ENCODE data around the gene SECISBP2. TPM values are rescaled to one million over a fixed set of nuclear protein-coding genes. Genes with fewer than 3 reads are reported as not detected.
"Not testable (repeated sequence)": the region's sequence is repeated elsewhere in the genome, so short reads cannot be mapped to it uniquely, and the experiment has no call there.

SECISBP2 gene
- total RNA-seq, 5 donors from 2014 or later (not counting 1 experiment from before 2014, with no cell fraction given) = 78.8 to 132 (median 87.5) TPM

GRCh38 chr9:89291741-89292140 lies 26.6 kb upstream of the SECISBP2 start:
- H3K9me3 ChIP-seq = no peaks in the 10 kb centered on the region
- no peaks in the 10 kb centered on the region for H3K4me1 Mint-ChIP-seq
- peaks cover 0 to 9% (median 0%) of the 10 kb centered on the region in 3 donors for H3K9me3 Mint-ChIP-seq
- WGBS (ENCODE audit: insufficient coverage) = no CpG with 5 or more reads among the region's 2 CpGs
- H3K4me1 ChIP-seq (ENCODE audit: control insufficient read depth in 1 of 2, extremely low read depth in 1 of 2, insufficient read depth in 2 of 2, low read length in 2 of 2) = no peaks in the 10 kb centered on the region
- ATAC-seq (replicated peaks in 1 of 4) = no peak
- H3K36me3 ChIP-seq (ENCODE audit: control insufficient read depth in 2 of 2, extremely low read depth in 1 of 2, insufficient read depth in 1 of 2, low read length in 1 of 2) = no peaks in the 10 kb centered on the region
- no peak for DNase-seq
- ChIA-PET CTCF (no interaction called here), POLR2A (no interaction called here)
- no peak overlapping the region for H3K27ac ChIP-seq (ENCODE audit: low read length)
- no peak overlapping the region for H3K4me3 Mint-ChIP-seq
- peaks cover 7 to 8% of the 10 kb centered on the region in 2 donors for H3K27me3 Mint-ChIP-seq
- peaks cover 0 to 8% of the 10 kb centered on the region in 2 experiments for H3K27me3 ChIP-seq (replicated peaks in 1 of 2; ENCODE audit: control insufficient read depth in 2 of 2, extremely low read depth in 1 of 2, insufficient read depth in 2 of 2, low read length in 1 of 2)
- no peak overlapping the region for H3K27ac Mint-ChIP-seq
- H3K4me3 ChIP-seq (ENCODE audit: control insufficient read depth in 1 of 2, extremely low read depth in 1 of 2, low read length in 1 of 2) = no peak overlapping the region
- H3K36me3 Mint-ChIP-seq = peaks cover 10% of the 10 kb centered on the region

GRCh38 chr9:89293014-89293413 lies 25.3 kb upstream of the SECISBP2 start:
- Mint-ChIP-seq H3K4me3 (no peak overlapping the region), H3K27ac (no peak overlapping the region), H3K4me1 (no peaks in the 10 kb centered on the region), H3K9me3 (peaks cover 0 to 9% (median 0%) of the 10 kb centered on the region in 3 donors), H3K36me3 (peaks cover 5% of the 10 kb centered on the region), H3K27me3 (peaks cover 7 to 9% of the 10 kb centered on the region in 2 donors)
- H3K27me3 ChIP-seq (replicated peaks in 1 of 2; ENCODE audit: control insufficient read depth in 2 of 2, extremely low read depth in 1 of 2, insufficient read depth in 2 of 2, low read length in 1 of 2) = peaks cover 0 to 8% of the 10 kb centered on the region in 2 experiments
- H3K4me3 ChIP-seq (ENCODE audit: control insufficient read depth in 1 of 2, extremely low read depth in 1 of 2, low read length in 1 of 2) = no peak overlapping the region
- no peaks in the 10 kb centered on the region for H3K9me3 ChIP-seq
- ATAC-seq (replicated peaks in 1 of 4) (no peak), DNase-seq (no peak)
- H3K36me3 ChIP-seq (ENCODE audit: control insufficient read depth in 2 of 2, extremely low read depth in 1 of 2, insufficient read depth in 1 of 2, low read length in 1 of 2) = no peaks in the 10 kb centered on the region
- no peak overlapping the region for H3K27ac ChIP-seq (ENCODE audit: low read length)
- CTCF ChIA-PET = no interaction called here
- no peaks in the 10 kb centered on the region for H3K4me1 ChIP-seq (ENCODE audit: control insufficient read depth in 1 of 2, extremely low read depth in 1 of 2, insufficient read depth in 2 of 2, low read length in 2 of 2)
- POLR2A ChIA-PET = no interaction called here
- WGBS (ENCODE audit: insufficient coverage) = no CpG with 5 or more reads among the region's 1 CpG

GRCh38 chr9:89295400-89295799 lies 22.9 kb upstream of the SECISBP2 start:
- Histone ChIP-seq H3K4me1 (ENCODE audit: control insufficient read depth in 1 of 2, extremely low read depth in 1 of 2, insufficient read depth in 2 of 2, low read length in 2 of 2) (no peaks in the 10 kb centered on the region), H3K27ac (ENCODE audit: low read length) (no peak overlapping the region), H3K27me3 (replicated peaks in 1 of 2; ENCODE audit: control insufficient read depth in 2 of 2, extremely low read depth in 1 of 2, insufficient read depth in 2 of 2, low read length in 1 of 2) (peaks cover 0 to 8% of the 10 kb centered on the region in 2 experiments), H3K36me3 (ENCODE audit: control insufficient read depth in 2 of 2, extremely low read depth in 1 of 2, insufficient read depth in 1 of 2, low read length in 1 of 2) (no peaks in the 10 kb centered on the region), H3K4me3 (ENCODE audit: control insufficient read depth in 1 of 2, extremely low read depth in 1 of 2, low read length in 1 of 2) (no peak overlapping the region), H3K9me3 (no peaks in the 10 kb centered on the region)
- Mint-ChIP-seq H3K4me3 (no peak overlapping the region), H3K27me3 (peaks cover 7 to 9% of the 10 kb centered on the region in 2 donors), H3K36me3 (peaks cover 5% of the 10 kb centered on the region), H3K4me1 (no peaks in the 10 kb centered on the region), H3K27ac (no peak overlapping the region), H3K9me3 (peaks cover 0 to 9% (median 0%) of the 10 kb centered on the region in 3 donors)
- ChIA-PET CTCF (no interaction called here), POLR2A (no interaction called here)
- ATAC-seq (replicated peaks in 1 of 4) = no peak
- DNase-seq = no peak
- WGBS (ENCODE audit: insufficient coverage) = no CpG with 5 or more reads among the region's 5 CpGs

- H3K4me3 ChIP-seq (ENCODE audit: control insufficient read depth in 1 of 2, extremely low read depth in 1 of 2, low read length in 1 of 2); H3K9me3 Mint-ChIP-seq; H3K4me3 Mint-ChIP-seq; DNase-seq; H3K27ac Mint-ChIP-seq; POLR2A ChIA-PET; H3K4me1 ChIP-seq (ENCODE audit: control insufficient read depth in 1 of 2, extremely low read depth in 1 of 2, insufficient read depth in 2 of 2, low read length in 2 of 2); H3K27me3 ChIP-seq (replicated peaks in 1 of 2; ENCODE audit: control insufficient read depth in 2 of 2, extremely low read depth in 1 of 2, insufficient read depth in 2 of 2, low read length in 1 of 2); H3K9me3 ChIP-seq; H3K36me3 ChIP-seq (ENCODE audit: control insufficient read depth in 2 of 2, extremely low read depth in 1 of 2, insufficient read depth in 1 of 2, low read length in 1 of 2); CTCF ChIA-PET; H3K27me3 Mint-ChIP-seq; H3K27ac ChIP-seq (ENCODE audit: low read length); H3K36me3 Mint-ChIP-seq; H3K4me1 Mint-ChIP-seq; ATAC-seq (replicated peaks in 1 of 4): not testable (repeated sequence)
- WGBS (ENCODE audit: insufficient coverage) = no CpG with 5 or more reads among the region's 2 CpGs
Observed at GRCh38 chr9:89301996-89302395, 16.3 kb upstream of the SECISBP2 start.

- no peak for DNase-seq
- 86% methylated on average over 2 of the region's 7 CpGs for WGBS (ENCODE audit: insufficient coverage)
- Histone ChIP-seq H3K36me3 (ENCODE audit: control insufficient read depth in 2 of 2, extremely low read depth in 1 of 2, insufficient read depth in 1 of 2, low read length in 1 of 2) (peaks cover 0 to 3% of the 10 kb centered on the region in 2 donors), H3K27me3 (replicated peaks in 1 of 2; ENCODE audit: control insufficient read depth in 2 of 2, extremely low read depth in 1 of 2, insufficient read depth in 2 of 2, low read length in 1 of 2) (no peaks in the 10 kb centered on the region), H3K4me3 (ENCODE audit: control insufficient read depth in 1 of 2, extremely low read depth in 1 of 2, low read length in 1 of 2) (no peak overlapping the region), H3K27ac (ENCODE audit: low read length) (no peak overlapping the region), H3K4me1 (ENCODE audit: control insufficient read depth in 1 of 2, extremely low read depth in 1 of 2, insufficient read depth in 2 of 2, low read length in 2 of 2) (peaks cover 0 to 2% of the 10 kb centered on the region in 2 experiments), H3K9me3 (no peaks in the 10 kb centered on the region)
- CTCF ChIA-PET = no interaction called here
- peaks cover 3% of the 10 kb centered on the region for H3K36me3 Mint-ChIP-seq
- ATAC-seq (replicated peaks in 1 of 4) = no peak
- POLR2A ChIA-PET = no interaction called here
- no peak overlapping the region for H3K27ac Mint-ChIP-seq
- H3K4me3 Mint-ChIP-seq = no peak overlapping the region
- no peaks in the 10 kb centered on the region for H3K9me3 Mint-ChIP-seq
- H3K27me3 Mint-ChIP-seq = no peaks in the 10 kb centered on the region
- peaks cover 0 to 5% (median 5%) of the 10 kb centered on the region in 3 donors for H3K4me1 Mint-ChIP-seq
Observed at GRCh38 chr9:89304020-89304833, 14.1 kb upstream of the SECISBP2 start.

- Histone ChIP-seq H3K27ac (ENCODE audit: low read length) (no peak overlapping the region), H3K36me3 (ENCODE audit: control insufficient read depth in 2 of 2, extremely low read depth in 1 of 2, insufficient read depth in 1 of 2, low read length in 1 of 2) (peaks cover 0 to 3% of the 10 kb centered on the region in 2 donors), H3K27me3 (replicated peaks in 1 of 2; ENCODE audit: control insufficient read depth in 2 of 2, extremely low read depth in 1 of 2, insufficient read depth in 2 of 2, low read length in 1 of 2) (no peaks in the 10 kb centered on the region), H3K4me1 (ENCODE audit: control insufficient read depth in 1 of 2, extremely low read depth in 1 of 2, insufficient read depth in 2 of 2, low read length in 2 of 2) (peaks cover 2 to 7% of the 10 kb centered on the region in 2 experiments), H3K4me3 (ENCODE audit: control insufficient read depth in 1 of 2, extremely low read depth in 1 of 2, low read length in 1 of 2) (no peak overlapping the region), H3K9me3 (no peaks in the 10 kb centered on the region)
- Mint-ChIP-seq H3K27me3 (no peaks in the 10 kb centered on the region), H3K4me1 (peaks cover 0 to 10% (median 9%) of the 10 kb centered on the region in 3 donors), H3K9me3 (no peaks in the 10 kb centered on the region), H3K36me3 (peaks cover 3% of the 10 kb centered on the region), H3K4me3 (no peak overlapping the region), H3K27ac (no peak overlapping the region)
- CTCF ChIA-PET = interaction anchor here in 1 of 2 donors (0.7 kb wide), 1 partner anchor 1874 kb away, joined by 3 read pairs; no protein-coding TSS in a partner anchor
- POLR2A ChIA-PET = no interaction called here
- no peak for DNase-seq
- no CpG with 5 or more reads among the region's 2 CpGs for WGBS (ENCODE audit: insufficient coverage)
- ATAC-seq (replicated peaks in 1 of 4) = no peak
Observed at GRCh38 chr9:89304834-89305188, 13.5 kb upstream of the SECISBP2 start.
